GM23338 (cell line): ENCODE results near the gene FN3KRP. TPM values are rescaled to one million over a fixed set of nuclear protein-coding genes. Genes with fewer than 3 reads are reported as not detected.
"Not testable (repeated sequence)": the region's sequence is repeated elsewhere in the genome, so short reads cannot be mapped to it uniquely, and the experiment has no call there.

Source experiments
- ATAC-seq: fragments of 200-7000 bp; cut with Tn5 transposase; 3 replicates; pipeline ENCODE4 v1.9.1; 2020
- DNase-seq: peaks from one replicate; pipeline ENCODE4 v3.0.0-alpha.2; 2015; ENCODE audit warnings: low spot score
- H2AFZ ChIP-seq: fragments of 200-600 bp; sonication (generic); 2 replicates; pipeline ENCODE4 v1.8.0; 2016; ENCODE audit warnings: antibody characterized with exemption, mild to moderate bottlenecking, moderate library complexity
- H3F3A ChIP-seq: fragments of 200-600 bp; sonication (generic); replicated peaks from 2 replicates; pipeline ENCODE4 v1.8.0; 2017; ENCODE audit warnings: antibody characterized with exemption, mixed run types, low read depth
- H3K27ac ChIP-seq: fragments of 200-600 bp; sonication (generic); 2 replicates; pipeline ENCODE4 v1.6.1; 2016; ENCODE audit warnings: low read depth
- H3K27me3 ChIP-seq: fragments of 200-600 bp; sonication (generic); 2 replicates; pipeline ENCODE4 v1.8.0; 2016; ENCODE audit warnings: mild to moderate bottlenecking, mixed run types, moderate library complexity; ENCODE audit not compliant: insufficient read depth
- H3K36me3 ChIP-seq: fragments of 200-600 bp; sonication (generic); 2 replicates; pipeline ENCODE4 v1.8.0; 2016; ENCODE audit warnings: mild to moderate bottlenecking; ENCODE audit not compliant: insufficient read depth
- H3K4me1 ChIP-seq: fragments of 200-600 bp; sonication (generic); 2 replicates; pipeline ENCODE4 v1.8.0; 2016; ENCODE audit warnings: mild to moderate bottlenecking, moderate library complexity; ENCODE audit not compliant: insufficient read depth
- H3K4me2 ChIP-seq: fragments of 200-600 bp; sonication (generic); 2 replicates; pipeline ENCODE4 v1.7.1; 2017; ENCODE audit warnings: mixed run types
- H3K4me3 ChIP-seq: fragments of 200-600 bp; sonication (generic); 2 replicates; pipeline ENCODE4 v1.6.1; 2016; ENCODE audit warnings: mixed run types
- H3K79me2 ChIP-seq: fragments of 200-600 bp; sonication (generic); replicated peaks from 2 replicates; pipeline ENCODE4 v1.8.0; 2017; ENCODE audit warnings: mild to moderate bottlenecking; ENCODE audit not compliant: insufficient read depth
- H3K9me2 ChIP-seq: fragments of 200-600 bp; sonication (generic); 2 replicates; pipeline ENCODE4 v1.8.0; 2017; ENCODE audit not compliant: insufficient read depth
- H4K20me1 ChIP-seq: fragments of 200-600 bp; sonication (generic); replicated peaks from 2 replicates; pipeline ENCODE4 v1.8.0; 2017; ENCODE audit warnings: mild to moderate bottlenecking; ENCODE audit not compliant: insufficient read depth
- H3K27ac Mint-ChIP-seq: 2 replicates; pipeline ENCODE4 v1.8.0; 2020; ENCODE audit warnings: inconsistent platforms, mild to moderate bottlenecking, moderate library complexity, mixed read lengths
- H3K27me3 Mint-ChIP-seq: 3 replicates; pipeline ENCODE4 v1.8.0; 2022; ENCODE audit warnings: low read depth, mild to moderate bottlenecking, moderate library complexity, mixed read lengths, inconsistent platforms; ENCODE audit not compliant: insufficient read depth, poor library complexity
- H3K36me3 Mint-ChIP-seq: 3 replicates; pipeline ENCODE4 v1.8.0; 2021; ENCODE audit warnings: low read depth, mild to moderate bottlenecking, inconsistent platforms, moderate library complexity, mixed read lengths
- H3K4me1 Mint-ChIP-seq: 3 replicates; pipeline ENCODE4 v1.8.0; 2020; ENCODE audit warnings: mild to moderate bottlenecking, inconsistent platforms, mixed read lengths
- H3K4me3 Mint-ChIP-seq: 3 replicates; pipeline ENCODE4 v1.8.0; 2021; ENCODE audit warnings: moderate library complexity, mild to moderate bottlenecking, inconsistent platforms, mixed read lengths
- H3K9me3 Mint-ChIP-seq: 3 replicates; pipeline ENCODE4 v1.8.0; 2020; ENCODE audit warnings: moderate library complexity, mild to moderate bottlenecking, inconsistent platforms, mixed read lengths
- CTCF ChIP-seq, 2 experiments: fragments of 200-600 bp in 1 of 2; sonication (generic) in 1 of 2; conservative IDR thresholded peaks; 2 replicates each; pipeline versions ENCODE4 v1.5.1 to v1.6.1; 2016 to 2017; ENCODE audit warnings: antibody characterized with exemption in 2 of 2, low read depth in 2 of 2, mild to moderate bottlenecking in 2 of 2, moderate library complexity in 1 of 2
- REST ChIP-seq: IDR thresholded peaks from one replicate; pipeline ENCODE4 v1.6.1; 2018; ENCODE audit warnings: antibody characterized with exemption; ENCODE audit not compliant: unreplicated experiment
- polyA plus RNA-seq: library from polyadenylated mRNA; unstranded; fragments of >200 nt; fragmentation: Nextera tagmentation; extraction: Ambion mirVana; gene quantifications from 2 replicates; pipeline ENCODE4 v1.2.1, GENCODE V29; 2016
- total RNA-seq: library from RNA; depleted of rRNA; stranded (reverse); fragments of >200 nt; shearing (Covaris generic); gene quantifications from 2 replicates; pipeline ENCODE4 v1.2.3, GENCODE V29; 2014

FN3KRP gene
- total and polyA plus RNA-seq, 2 experiments from 2014 or later, result 15.9 to 16.7 TPM

DNA sequence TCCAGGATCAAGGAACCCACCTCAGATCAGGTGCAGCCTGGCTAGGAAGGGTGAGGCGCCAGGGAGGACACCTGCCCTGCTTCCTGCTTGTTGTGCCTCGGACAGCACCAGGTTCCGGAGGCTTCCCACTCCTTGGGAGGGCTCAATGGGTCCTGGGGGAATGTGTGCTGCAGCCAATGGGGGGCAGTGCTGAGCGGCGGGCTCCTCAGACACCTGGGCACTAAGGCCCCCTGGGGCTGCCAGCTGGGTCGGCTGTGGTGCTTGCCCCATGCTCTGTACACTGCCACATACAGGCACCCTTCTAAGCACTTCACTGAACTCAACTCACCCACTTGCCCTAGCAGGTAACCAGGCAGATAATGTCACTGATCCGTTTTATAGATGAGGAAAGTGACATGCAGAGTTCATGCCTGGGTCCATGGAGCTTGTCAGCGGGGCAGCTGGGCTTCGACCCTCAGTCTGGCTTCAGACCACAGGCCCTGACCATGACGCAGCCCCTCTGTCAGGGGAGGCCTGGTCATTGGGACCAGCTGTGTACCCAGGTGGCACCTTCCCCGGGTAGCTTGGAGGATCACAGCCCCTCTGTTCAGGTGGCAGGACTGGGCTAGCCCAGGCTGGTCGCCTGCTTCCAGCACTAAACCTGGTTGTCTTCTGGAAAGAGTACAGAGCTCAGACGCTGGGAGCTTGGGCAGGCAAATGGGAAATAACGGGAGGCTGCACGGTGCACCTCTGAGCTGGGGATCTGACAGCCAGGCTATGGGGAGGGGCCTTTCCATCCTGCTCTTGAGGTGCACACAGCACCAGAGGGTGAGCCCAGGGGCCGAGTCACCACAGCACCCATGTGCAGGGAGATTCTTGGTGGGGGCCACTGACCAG lies 27.1 kb downstream of the FN3KRP start:
- Histone ChIP-seq H3K36me3 (peaks cover 25% of the 10 kb centered on the region), H3F3A (no peaks in the 10 kb centered on the region), H3K79me2 (no peaks in the 10 kb centered on the region), H3K4me3 (no peak overlapping the region), H3K9me2 (0 out of 2 replicates have a peak, but pooled peaks cover 8% of the 10 kb centered on the region), H4K20me1 (no peaks in the 10 kb centered on the region), H3K27me3 (no peaks in the 10 kb centered on the region), H2AFZ (no peak overlapping the region), H3K4me1 (peaks cover 13% of the 10 kb centered on the region), H3K27ac (no peak overlapping the region), H3K4me2 (no peak overlapping the region)
- peaks cover 39% of the 10 kb centered on the region for H3K9me3 Mint-ChIP-seq
- H3K4me1 Mint-ChIP-seq, result peaks cover 3% of the 10 kb centered on the region; the same call in 1 of the 3 replicates
- no peak for TF ChIP-seq REST
- peak; percentile 38 to 59 for TF ChIP-seq CTCF (conservative IDR thresholded peaks at IDR 0.05; ENCODE audit: low read depth in 2 of 2)
- peaks cover 4% of the 10 kb centered on the region for H3K27me3 Mint-ChIP-seq
- no peak overlapping the region for H3K27ac Mint-ChIP-seq
- H3K36me3 Mint-ChIP-seq, result peaks cover 66% of the 10 kb centered on the region
- DNase-seq, result peak; percentile 54
- H3K4me3 Mint-ChIP-seq, result no peak overlapping the region
- peak; percentile 91 for ATAC-seq

- not testable (repeated sequence) for H4K20me1 ChIP-seq, H3F3A ChIP-seq, H3K4me1 Mint-ChIP-seq, H3K9me2 ChIP-seq, H3K4me3 ChIP-seq, H3K79me2 ChIP-seq, H3K4me3 Mint-ChIP-seq, H2AFZ ChIP-seq, H3K27me3 Mint-ChIP-seq, ATAC-seq, H3K27ac Mint-ChIP-seq
- Histone ChIP-seq H3K27ac (peak overlapping the region; percentile 26; the same call in 1 of the 2 replicates), H3K27me3 (peaks cover 10% of the 10 kb centered on the region; the same call in 1 of the 2 replicates), H3K36me3 (peaks cover 25% of the 10 kb centered on the region), H3K4me2 (0 out of 2 replicates have a peak overlapping the region, but pooled peaks have one; percentile 20), H3K4me1 (peaks cover 13% of the 10 kb centered on the region)
- H3K9me3 Mint-ChIP-seq, result peaks cover 39% of the 10 kb centered on the region
- peaks cover 62% of the 10 kb centered on the region for H3K36me3 Mint-ChIP-seq
- DNase-seq, result peak; percentile 22
Observed at GRCh38 chr17:82744736-82745135, 28.2 kb downstream of the FN3KRP start.
